Measurements from ENCODE around the gene GSKIP. TPM values are rescaled to one million over a fixed set of nuclear protein-coding genes. Genes with fewer than 3 reads are reported as not detected.
"Not testable (repeated sequence)": the region's sequence is repeated elsewhere in the genome, so short reads cannot be mapped to it uniquely, and the experiment has no call there.

The GSKIP gene
- 10 to 100 TPM in 10 of 12 donors, 1 to 10 TPM in 1, not detected in 1; 9.2 to 22.4 (median 14.4) TPM for polyA plus RNA-seq (ENCODE audit: insufficient read length in 12 of 12)
- long read RNA-seq, donor 1, transcript GSKIP-205 (4 exons, 2,218 nt) = major isoform, 19 of 20 reads
- long read RNA-seq, donor 1, partial matches to known transcripts = 0 of 20 reads
- long read RNA-seq, donor 1, other reads (novel, unspliced or antisense) = 0 of 20 reads
- long read RNA-seq, donor 2, transcript GSKIP-205 (4 exons, 2,218 nt) = major isoform, 7 of 12 reads
- long read RNA-seq, donor 2, partial matches to known transcripts = 5 of 12 reads
- long read RNA-seq, donor 2, other reads (novel, unspliced or antisense) = 0 of 12 reads
- long read RNA-seq, donor 3, partial matches to known transcripts = 0 of 4 reads
- long read RNA-seq, donor 3, other reads (novel, unspliced or antisense) = 0 of 4 reads
- long read RNA-seq, donor 4, partial matches to known transcripts = 0 of 2 reads
- long read RNA-seq, donor 4, other reads (novel, unspliced or antisense) = 0 of 2 reads
- long read RNA-seq, donor 5, transcript GSKIP-205 (4 exons, 2,218 nt) = major isoform, 8 of 8 reads
- long read RNA-seq, donor 5, partial matches to known transcripts = 0 of 8 reads
- long read RNA-seq, donor 5, other reads (novel, unspliced or antisense) = 0 of 8 reads
- long read RNA-seq, donor 6, partial matches to known transcripts = 0 of 2 reads
- long read RNA-seq, donor 6, other reads (novel, unspliced or antisense) = 0 of 2 reads
- long read RNA-seq, donor 7, partial matches to known transcripts = 0 of 2 reads
- long read RNA-seq, donor 7, other reads (novel, unspliced or antisense) = 0 of 2 reads
- long read RNA-seq, donor 8, transcript GSKIP-205 (4 exons, 2,218 nt) = major isoform, 7 of 7 reads
- long read RNA-seq, donor 8, partial matches to known transcripts = 0 of 7 reads
- long read RNA-seq, donor 8, other reads (novel, unspliced or antisense) = 0 of 7 reads
- long read RNA-seq, donor 9, partial matches to known transcripts = 0 of 4 reads
- long read RNA-seq, donor 9, other reads (novel, unspliced or antisense) = 0 of 4 reads
- long read RNA-seq, donor 10, transcript GSKIP-205 (4 exons, 2,218 nt) = major isoform, 7 of 8 reads
- long read RNA-seq, donor 10, partial matches to known transcripts = 0 of 8 reads
- long read RNA-seq, donor 10, other reads (novel, unspliced or antisense) = 0 of 8 reads
- long read RNA-seq, donor 11, transcript GSKIP-205 (4 exons, 2,218 nt) = major isoform, 9 of 13 reads
- long read RNA-seq, donor 11, partial matches to known transcripts = 0 of 13 reads
- long read RNA-seq, donor 11, other reads (novel, unspliced or antisense) = 0 of 13 reads

- DNase-seq = peak; percentile 97
Observed at GRCh38 chr14:96362965-96363750, at the start of gene GSKIP, which contains the start of gene ATG2B. Gene GSKIP (plus strand): TSS chr14:96363526. CDS start chr14:96382248, 18,722 bp downstream. Gene ATG2B (minus strand): TSS chr14:96363341. CDS start chr14:96362976, 365 bp downstream.

GRCh38 chr14:96316087-96316486 lies 47.2 kb upstream of the GSKIP start:
- DNase-seq = no peak

GRCh38 chr14:96318836-96319235 lies 44.5 kb upstream of the GSKIP start:
- DNase-seq = no peak

GRCh38 chr14:96320605-96321004 lies 42.7 kb upstream of the GSKIP start:
- no peak for DNase-seq

GRCh38 chr14:96324219-96324618 lies 39.1 kb upstream of the GSKIP start:
- DNase-seq = no peak

GRCh38 chr14:96338551-96338950 lies 24.8 kb upstream of the GSKIP start:
- no peak for DNase-seq

GRCh38 chr14:96341323-96341722 lies 22.0 kb upstream of the GSKIP start:
- DNase-seq = no peak

- DNase-seq = no peak
Observed at GRCh38 chr14:96345669-96346068, 17.7 kb upstream of the GSKIP start.

GRCh38 chr14:96347957-96348356 lies 15.4 kb upstream of the GSKIP start:
- not testable (repeated sequence) for DNase-seq

GRCh38 chr14:96349286-96350075 lies 13.8 kb upstream of the GSKIP start:
- no peak for DNase-seq

GRCh38 chr14:96351986-96352385 lies 11.3 kb upstream of the GSKIP start:
- DNase-seq = no peak

GRCh38 chr14:96352708-96353107 lies 10.6 kb upstream of the GSKIP start:
- DNase-seq = no peak

GRCh38 chr14:96354246-96354645 lies 9.1 kb upstream of the GSKIP start:
- no peak for DNase-seq

- no peak for DNase-seq
Observed at GRCh38 chr14:96357216-96357615, 6.1 kb upstream of the GSKIP start.

- no peak for DNase-seq
Observed at GRCh38 chr14:96359959-96360358, 3.4 kb upstream of the GSKIP start.

- peak; percentile 44 for DNase-seq
Observed at GRCh38 chr14:96362071-96362964, 1.0 kb upstream of the GSKIP start.

GRCh38 chr14:96363751-96364336 lies 518 bp downstream of the GSKIP start:
- DNase-seq = peak; percentile 14

- no peak for DNase-seq
Observed at GRCh38 chr14:96364962-96365361, 1.6 kb downstream of the GSKIP start.

Data from muscle of arm (tissue), 14 donors.